Keratinocyte (primary cell): ENCODE results near the gene ARHGAP45. TPM values are rescaled to one million over a fixed set of nuclear protein-coding genes. Genes with fewer than 3 reads are reported as not detected.

Experiments
- DNase-seq: peaks from one replicate; pipeline ENCODE4 v3.0.0-alpha.2; 2011; ENCODE audit warnings: low read depth, missing footprints, low spot score
- FAIRE-seq: peaks from 2 replicates; lab custom pipeline; 2011; peaks lifted over from hg19 to GRCh38; lab: Jason Lieb, UNC
- H2AFZ ChIP-seq: 2 replicates; pipeline ENCODE4 v1.6.0; 2012; ENCODE audit warnings: low read length, control low read depth, inconsistent platforms; ENCODE audit not compliant: control insufficient read depth
- H3K27ac ChIP-seq: 2 replicates; pipeline ENCODE4 v1.5.1; 2011; ENCODE audit warnings: low read length; ENCODE audit not compliant: control insufficient read depth, insufficient read depth
- H3K27me3 ChIP-seq: 3 replicates; pipeline ENCODE4 v1.6.0; 2011; ENCODE audit warnings: low read length; ENCODE audit not compliant: control insufficient read depth, insufficient read depth; ENCODE audit errors: extremely low read depth
- H3K36me3 ChIP-seq, 2 experiments: 2 replicates in 1 of 2; 3 replicates in 1 of 2; pipeline ENCODE4 v1.5.1; 2011; ENCODE audit warnings: low read length in 2 of 2, mild to moderate bottlenecking in 1 of 2; ENCODE audit not compliant: control insufficient read depth in 2 of 2, insufficient read depth in 2 of 2; ENCODE audit errors: extremely low read depth in 1 of 2
- H3K4me1 ChIP-seq: 3 replicates; pipeline ENCODE4 v1.5.1; 2011; ENCODE audit warnings: low read length; ENCODE audit not compliant: control insufficient read depth, insufficient read depth; ENCODE audit errors: extremely low read depth
- H3K4me2 ChIP-seq: 3 replicates; pipeline ENCODE4 v1.6.0; 2011; ENCODE audit warnings: low read depth, low read length; ENCODE audit not compliant: control insufficient read depth, insufficient read depth; ENCODE audit errors: extremely low read depth
- H3K4me3 ChIP-seq, 3 experiments: fragments of 200-600 bp in 1 of 3; sonication (generic) in 1 of 3; 2 replicates in 2 of 3; 3 replicates in 1 of 3; pipeline ENCODE4 v1.5.1; 2011 to 2016; ENCODE audit warnings: low read length in 3 of 3, mild to moderate bottlenecking in 3 of 3, control low read depth in 2 of 3, inconsistent platforms in 1 of 3, low read depth in 1 of 3, mixed read lengths in 1 of 3, mixed run types in 1 of 3, moderate library complexity in 1 of 3; ENCODE audit not compliant: control insufficient read depth in 2 of 3, insufficient read depth in 2 of 3; ENCODE audit errors: extremely low read depth in 1 of 3
- H3K79me2 ChIP-seq: 2 replicates; pipeline ENCODE4 v1.6.0; 2012; ENCODE audit warnings: low read length; ENCODE audit not compliant: control insufficient read depth, insufficient read depth
- H3K9ac ChIP-seq: 3 replicates; pipeline ENCODE4 v1.6.0; 2011; ENCODE audit warnings: low read length; ENCODE audit not compliant: control insufficient read depth, insufficient read depth; ENCODE audit errors: extremely low read depth
- H3K9me1 ChIP-seq: 3 replicates; pipeline ENCODE4 v1.6.0; 2011; ENCODE audit warnings: low read length; ENCODE audit not compliant: control insufficient read depth, insufficient read depth; ENCODE audit errors: extremely low read depth
- H3K9me3 ChIP-seq: 2 replicates; pipeline ENCODE4 v1.5.1; 2012; ENCODE audit warnings: low read depth, low read length; ENCODE audit not compliant: control insufficient read depth
- H4K20me1 ChIP-seq: 3 replicates; pipeline ENCODE4 v1.6.0; 2011; ENCODE audit warnings: low read length; ENCODE audit not compliant: control insufficient read depth, insufficient read depth; ENCODE audit errors: extremely low read depth
- EZH2 ChIP-seq: IDR thresholded peaks from one replicate; pipeline ENCODE4 v1.6.1; 2012; ENCODE audit warnings: inconsistent platforms, mild to moderate bottlenecking, low read length, moderate library complexity
- dilution Hi-C: fragments of 300-500 bp; cut with MboI; formaldehyde crosslinking; loops from one replicate; pipeline ENCODE4 v1.7.0; 2020; ENCODE audit warnings: low sequenced_read_pairs; ENCODE audit not compliant: extremely low pct_ligation_motif_present
- polyA plus RNA-seq, 5 experiments: library from polyadenylated mRNA; depleted of rRNA in 3 of 5; stranded (reverse) in 3 of 5; stranded (forward) in 1 of 5; unstranded in 1 of 5; fragments of >200 nt; gene quantifications; 1 replicate in 1 of 5; 2 replicates in 3 of 5; 3 replicates in 1 of 5; pipeline versions ENCODE4 v1.2.1 to v1.2.3, GENCODE V29; 2011 to 2012; ENCODE audit warnings: missing spikeins in 2 of 5, low read depth in 1 of 5, low replicate concordance in 1 of 5
- TF ChIP-seq, protein P1 (sequence below), 3 experiments: IDR thresholded peaks in 1 of 3; conservative IDR thresholded peaks in 1 of 3; optimal IDR thresholded peaks in 1 of 3; 2 replicates in 2 of 3; 3 replicates in 1 of 3; pipeline versions ENCODE3 to v1.5.1; 2011; ENCODE audit warnings: low read length in 3 of 3, mild to moderate bottlenecking in 3 of 3, moderate library complexity in 2 of 3, control low read depth in 1 of 3, inconsistent platforms in 1 of 3; ENCODE audit not compliant: insufficient read depth in 2 of 3; ENCODE audit errors: extremely low read depth in 1 of 3

The ARHGAP45 gene
- polyA plus RNA-seq, 1 donor (not counting 4 experiments of a cell fraction or from before 2014, with no cell fraction given), result 0.56 TPM

DNA sequence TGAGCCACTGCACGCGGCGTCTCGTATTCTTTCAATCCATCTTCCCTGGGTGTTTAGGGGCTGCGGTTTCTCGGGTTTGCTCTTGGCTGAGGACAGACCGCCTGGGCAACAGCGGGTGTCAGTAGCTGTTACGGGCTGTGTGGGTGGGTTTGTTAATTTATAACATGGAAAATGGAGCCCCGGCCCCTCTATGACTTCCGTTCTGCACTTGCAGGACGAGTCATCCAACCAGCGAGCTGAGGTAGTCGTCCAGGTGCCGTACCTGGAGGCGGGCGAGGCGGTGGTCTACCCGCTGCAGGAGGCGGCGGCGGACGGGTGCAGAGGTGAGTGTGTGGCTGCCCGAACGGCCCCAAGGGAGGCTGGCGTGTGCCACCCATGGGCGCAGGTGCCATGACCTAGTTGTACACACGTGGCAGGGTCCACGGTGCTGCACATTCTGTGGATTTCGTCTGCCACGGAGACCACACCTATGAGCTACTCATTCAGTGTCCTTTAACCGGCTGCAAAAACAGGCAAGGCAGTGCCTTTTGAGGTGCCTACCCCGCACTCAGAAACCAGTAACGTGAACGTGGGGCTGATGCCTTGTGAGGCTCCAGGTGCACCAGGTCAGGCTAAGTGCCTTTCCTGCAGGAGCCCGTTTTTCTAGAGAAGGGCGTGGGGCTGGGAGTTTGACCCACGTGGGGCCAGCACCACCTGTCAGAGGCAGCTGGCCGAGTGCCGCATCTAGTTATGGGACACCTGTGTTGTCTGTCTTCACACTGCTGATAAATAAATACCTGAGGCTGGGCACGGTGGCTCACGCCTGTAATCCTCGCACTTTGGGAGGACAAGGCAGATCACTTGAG lies 17.3 kb downstream of the ARHGAP45 start:
- no peaks in the 10 kb centered on the region for H3K27me3 ChIP-seq
- no peak overlapping the region for H2AFZ ChIP-seq
- no peaks in the 10 kb centered on the region for H3K9me1 ChIP-seq
- FAIRE-seq (no peak), DNase-seq (no peak)
- no peak overlapping the region for H3K4me3 ChIP-seq
- peaks cover 18% of the 10 kb centered on the region in 2 experiments for H3K36me3 ChIP-seq
- H4K20me1 ChIP-seq, result no peaks in the 10 kb centered on the region
- TF ChIP-seq EZH2, result no peak
- H3K4me1 ChIP-seq, result peaks cover 4% of the 10 kb centered on the region
- no peak overlapping the region for H3K9ac ChIP-seq
- dilution Hi-C loops, result no loop called here
- H3K27ac ChIP-seq, result no peak overlapping the region
- no peak overlapping the region for H3K4me2 ChIP-seq
- H3K79me2 ChIP-seq, result no peaks in the 10 kb centered on the region
- H3K9me3 ChIP-seq, result no peaks in the 10 kb centered on the region

DNA sequence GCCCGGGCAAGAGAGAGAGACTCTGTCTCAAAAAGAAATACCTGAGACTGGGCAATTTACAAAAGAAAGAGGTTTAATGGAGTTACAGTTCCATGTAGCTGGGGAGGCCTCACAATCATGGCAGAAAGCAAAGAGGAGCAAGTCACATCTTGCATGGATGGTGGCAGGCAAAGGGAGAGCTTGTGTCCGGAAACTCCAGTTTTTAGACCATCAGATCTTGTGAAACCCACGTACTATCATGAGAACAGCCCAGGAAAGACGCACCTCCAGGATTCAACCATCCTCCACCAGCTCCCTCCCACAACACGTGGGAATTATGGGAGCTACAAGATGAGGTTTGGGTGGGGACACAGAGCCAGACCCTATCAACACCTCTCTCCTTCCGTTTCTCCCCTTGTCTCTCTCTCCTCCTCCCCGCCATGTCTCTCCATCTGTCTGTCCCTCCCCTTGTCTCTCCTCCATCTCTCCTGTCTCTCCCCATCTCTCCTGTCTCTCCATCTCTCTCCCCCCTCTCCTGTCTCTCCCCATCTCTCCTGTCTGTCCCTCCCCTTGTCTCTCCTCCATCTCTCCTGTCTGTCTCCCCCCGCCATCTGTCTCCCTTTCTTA lies 18.2 kb downstream of the ARHGAP45 start:
- no peaks in the 10 kb centered on the region for H3K27me3 ChIP-seq
- H3K36me3 ChIP-seq, result peaks cover 20 to 21% of the 10 kb centered on the region in 2 experiments
- H3K9ac ChIP-seq, result no peak overlapping the region
- no peak overlapping the region for H3K4me2 ChIP-seq
- no peak overlapping the region for H3K4me3 ChIP-seq
- FAIRE-seq (no peak), DNase-seq (no peak)
- H2AFZ ChIP-seq, result no peak overlapping the region
- TF ChIP-seq EZH2, result no peak
- TF ChIP-seq, protein P1, sequence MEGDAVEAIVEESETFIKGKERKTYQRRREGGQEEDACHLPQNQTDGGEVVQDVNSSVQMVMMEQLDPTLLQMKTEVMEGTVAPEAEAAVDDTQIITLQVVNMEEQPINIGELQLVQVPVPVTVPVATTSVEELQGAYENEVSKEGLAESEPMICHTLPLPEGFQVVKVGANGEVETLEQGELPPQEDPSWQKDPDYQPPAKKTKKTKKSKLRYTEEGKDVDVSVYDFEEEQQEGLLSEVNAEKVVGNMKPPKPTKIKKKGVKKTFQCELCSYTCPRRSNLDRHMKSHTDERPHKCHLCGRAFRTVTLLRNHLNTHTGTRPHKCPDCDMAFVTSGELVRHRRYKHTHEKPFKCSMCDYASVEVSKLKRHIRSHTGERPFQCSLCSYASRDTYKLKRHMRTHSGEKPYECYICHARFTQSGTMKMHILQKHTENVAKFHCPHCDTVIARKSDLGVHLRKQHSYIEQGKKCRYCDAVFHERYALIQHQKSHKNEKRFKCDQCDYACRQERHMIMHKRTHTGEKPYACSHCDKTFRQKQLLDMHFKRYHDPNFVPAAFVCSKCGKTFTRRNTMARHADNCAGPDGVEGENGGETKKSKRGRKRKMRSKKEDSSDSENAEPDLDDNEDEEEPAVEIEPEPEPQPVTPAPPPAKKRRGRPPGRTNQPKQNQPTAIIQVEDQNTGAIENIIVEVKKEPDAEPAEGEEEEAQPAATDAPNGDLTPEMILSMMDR (optimal IDR thresholded peaks at IDR 0.05 in 1 of 3, IDR thresholded peaks at IDR 0.05 in 1 of 3, conservative IDR thresholded peaks at IDR 0.05 in 1 of 3; ENCODE audit: extremely low read depth in 1 of 3, insufficient read depth in 2 of 3, low read length in 3 of 3), result no peak
- H3K9me3 ChIP-seq, result no peaks in the 10 kb centered on the region
- no peaks in the 10 kb centered on the region for H3K9me1 ChIP-seq
- no peak overlapping the region for H3K27ac ChIP-seq
- H4K20me1 ChIP-seq, result no peaks in the 10 kb centered on the region
- dilution Hi-C loops, result no loop called here
- peaks cover 4% of the 10 kb centered on the region for H3K4me1 ChIP-seq
- no peaks in the 10 kb centered on the region for H3K79me2 ChIP-seq
